ENCODE data around the gene MREG.

DNA sequence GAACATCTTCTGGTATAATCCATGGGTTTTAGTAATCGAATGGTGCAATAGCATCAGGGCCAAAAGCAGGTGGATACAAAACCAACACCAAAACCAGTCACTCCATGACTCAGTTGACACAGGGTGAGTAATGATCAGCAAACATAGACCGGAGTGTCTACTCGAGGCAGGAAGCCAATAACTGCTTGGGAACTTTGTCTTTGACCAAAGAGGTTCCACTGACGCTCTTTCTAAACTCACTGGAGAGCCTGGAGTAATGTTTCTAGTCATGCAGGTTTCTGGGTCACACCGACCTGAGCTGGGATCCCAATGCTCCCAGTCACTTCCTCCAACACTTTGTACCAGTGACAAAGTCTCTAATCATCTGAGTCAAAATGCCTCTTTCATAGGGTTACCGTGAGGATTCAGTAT, 30.9 kb downstream of the MREG start:
- no peak for TF ChIP-seq CTCF (conservative IDR thresholded peaks at IDR 0.05)
- TF ChIP-seq EZH2 (IDR thresholded peaks at IDR 0.05; ENCODE audit: low read depth): no peak

Measured in PC-9 (cell line).